GM18505 (cell line): Measurements from ENCODE around the gene CENPT.
A peak's percentile ranks its signal among the peaks of the same experiment; 100 is the strongest.

Source experiments
- ATAC-seq: cut with Tn5 transposase; IDR thresholded peaks from one replicate; pipeline ENCODE4 v1.9.1; 2021; ENCODE audit not compliant: unreplicated experiment
- POLR2A ChIP-seq: IDR thresholded peaks from 4 replicates; pipeline ENCODE4 v1.6.1; 2011; ENCODE audit warnings: borderline replicate concordance; ENCODE audit not compliant: insufficient read depth, insufficient read length; ENCODE audit errors: extremely low read depth

The CENPT gene

DNA sequence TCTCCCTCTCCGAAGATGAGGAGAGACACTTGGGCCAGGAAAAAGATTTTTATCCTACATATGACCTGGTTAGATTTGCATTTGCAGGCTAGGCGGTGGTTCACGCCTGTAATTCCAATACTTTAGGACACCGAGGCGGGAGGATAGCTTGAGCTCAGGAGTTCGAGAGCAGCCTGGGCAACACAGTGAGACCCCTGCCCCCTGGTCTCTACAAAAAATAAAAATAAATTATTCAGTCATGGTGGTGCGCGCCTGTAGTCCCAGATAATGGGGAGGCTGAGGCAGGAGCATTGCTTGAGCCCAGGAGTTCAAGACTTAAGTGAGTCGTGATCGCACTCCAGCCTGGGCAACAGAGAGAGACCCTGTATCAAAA is 13.3 kb downstream of the CENPT start:
- ATAC-seq, result no peak
- no peak for TF ChIP-seq POLR2A

GRCh38 chr16:67833415-67834241 is 13.9 kb downstream of the CENPT start:
- TF ChIP-seq POLR2A, result peak; percentile 85
- peak; percentile 92 for ATAC-seq

DNA sequence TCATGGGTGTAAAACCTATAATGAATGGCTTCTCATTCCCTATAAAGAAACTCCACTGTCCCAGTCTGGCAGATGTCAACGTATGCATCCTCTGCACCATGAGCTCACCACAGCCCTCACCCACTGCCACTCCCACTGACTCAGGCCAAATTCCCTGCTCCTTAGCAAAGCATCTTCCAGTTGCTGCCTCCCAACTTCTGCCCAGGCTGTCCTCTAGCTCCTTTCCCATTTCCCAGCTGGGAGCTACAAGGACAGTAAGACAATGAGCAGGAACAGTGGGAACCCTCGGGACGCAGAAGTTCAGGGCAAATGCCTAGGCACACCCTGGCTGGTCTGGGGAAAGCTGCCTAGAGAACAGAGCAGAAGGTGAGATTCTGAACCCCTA is 14.5 kb downstream of the CENPT start:
- no peak for ATAC-seq
- TF ChIP-seq POLR2A, result no peak

- no peak for TF ChIP-seq POLR2A
- ATAC-seq, result no peak
Observed at GRCh38 chr16:67828651-67829050, 18.8 kb downstream of the CENPT start.

- ATAC-seq, result no peak
- no peak for TF ChIP-seq POLR2A
Observed at GRCh38 chr16:67825906-67826305, 21.6 kb downstream of the CENPT start.

DNA sequence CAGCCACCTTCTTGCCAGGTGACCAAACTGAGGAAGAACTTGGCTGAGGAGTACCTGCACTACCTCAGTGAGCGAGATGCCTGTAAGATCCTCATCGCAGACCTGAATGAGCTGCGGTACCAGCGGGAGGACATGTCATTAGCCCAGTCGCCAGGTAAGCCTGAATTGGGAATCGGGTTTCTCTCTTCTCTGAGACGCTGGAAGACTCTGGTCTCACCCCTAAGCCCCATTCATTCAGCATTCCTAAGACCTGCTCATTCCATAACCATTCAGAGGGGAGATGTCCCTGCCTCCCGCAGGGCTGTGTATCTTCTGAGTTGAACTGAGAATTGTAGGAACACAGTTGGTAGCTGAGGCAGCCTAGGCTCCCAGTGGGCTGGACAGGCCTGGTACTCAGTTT is 22.4 kb downstream of the CENPT start:
- TF ChIP-seq POLR2A, result no peak
- ATAC-seq, result no peak

GRCh38 chr16:67822511-67822910 is 25.0 kb downstream of the CENPT start:
- ATAC-seq, result no peak

GRCh38 chr16:67820608-67821259 is 26.8 kb downstream of the CENPT start:
- no peak for ATAC-seq
- TF ChIP-seq POLR2A, result no peak

More at GRCh38 chr16:67822511-67822910, 25.0 kb downstream of the CENPT start:
- no peak for TF ChIP-seq POLR2A

GRCh38 chr16:67814567-67814966 is 32.9 kb downstream of the CENPT start:
- no peak for TF ChIP-seq POLR2A
- ATAC-seq, result no peak

DNA sequence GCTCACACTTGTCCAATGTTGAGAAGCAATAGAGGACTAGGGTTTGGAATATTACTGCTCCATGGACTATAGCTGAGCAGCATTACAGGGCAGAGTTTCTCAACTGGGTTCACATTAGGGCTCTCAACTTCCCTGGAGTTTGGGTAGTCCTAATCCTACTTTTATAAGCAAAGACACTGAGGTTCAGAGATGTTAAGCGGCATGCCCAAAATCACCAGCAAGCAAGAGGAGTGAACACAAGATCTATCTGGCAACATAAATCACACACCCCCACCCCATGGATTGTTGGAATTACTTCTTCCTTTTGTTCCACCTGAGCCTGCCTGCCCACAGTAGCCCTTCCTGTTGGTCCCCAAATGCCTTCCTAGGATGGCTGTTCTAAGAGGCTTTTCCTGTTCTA is 35.6 kb downstream of the CENPT start:
- TF ChIP-seq POLR2A, result no peak
- no peak for ATAC-seq

- no peak for ATAC-seq
- TF ChIP-seq POLR2A, result no peak
Observed at GRCh38 chr16:67807148-67807682, 40.3 kb downstream of the CENPT start.

DNA sequence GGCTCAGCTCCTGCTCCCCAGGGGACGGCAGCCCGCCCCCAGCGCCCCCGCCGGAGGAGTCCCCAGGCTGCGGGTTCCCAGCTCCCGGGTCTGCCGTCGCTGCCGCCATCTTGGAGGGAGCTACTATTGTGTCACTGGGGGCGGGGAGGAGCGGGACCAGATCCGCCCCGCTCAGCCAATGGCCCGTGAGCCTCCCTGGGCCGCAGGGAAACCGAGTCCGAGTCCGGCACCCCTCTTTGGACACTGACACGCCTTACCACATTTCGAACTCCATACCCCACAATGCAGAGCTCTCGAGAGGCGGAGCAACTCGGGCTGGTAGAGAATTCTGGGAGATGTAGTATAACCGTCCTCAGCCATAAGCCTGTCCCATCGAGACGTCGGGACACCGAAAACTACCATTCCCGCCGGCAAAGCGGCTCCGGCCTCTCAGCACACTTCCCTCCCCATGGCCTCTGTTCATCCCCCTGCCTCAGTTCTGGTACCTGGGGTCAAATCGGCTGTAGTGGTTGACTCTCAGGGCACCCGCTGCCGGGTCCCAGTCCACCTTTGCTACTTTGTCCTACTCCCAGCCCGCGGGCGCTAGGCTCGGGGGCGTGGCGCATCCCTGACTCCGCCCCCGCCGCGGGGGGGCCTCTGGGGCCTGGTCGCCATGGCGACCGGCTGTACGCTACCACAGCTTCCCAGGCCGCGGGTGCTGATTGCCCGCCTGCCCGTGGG is 40.9 kb downstream of the CENPT start, which contains the start of the genes RANBP10 and TSNAXIP1:
Gene RANBP10, minus strand, starts transcription at position 133 of the 720 bp plus-strand sequence. Its CDS starts 24 bp downstream, at position 109.
Gene TSNAXIP1, plus strand, starts transcription at position 462 of the 720 bp plus-strand sequence. CDS start 261 bp downstream, outside the sequence.
- TF ChIP-seq POLR2A, result peak; percentile 90

More for the DNA sequence above, 40.9 kb downstream of the CENPT start, which contains the start of the genes RANBP10 and TSNAXIP1:
- ATAC-seq, result peak; percentile 86
